Muscle of arm (tissue), 12 donors: ENCODE results near the gene SMTNL1. TPM values are rescaled to one million over a fixed set of nuclear protein-coding genes. Genes with fewer than 3 reads are reported as not detected.
"Not testable (repeated sequence)": the region's sequence is repeated elsewhere in the genome, so short reads cannot be mapped to it uniquely, and the experiment has no call there.

Experiments
- DNase-seq: peaks from one replicate; pipeline ENCODE4 v3.0.0-alpha.2; 2013
- polyA plus RNA-seq, 12 donors: library from polyadenylated mRNA; unstranded; fragments of 120-200 nt; gene quantifications; one replicate each; pipeline ENCODE4 v1.2.1, GENCODE V29; 2013; ENCODE audit not compliant: insufficient read length in 12 of 12

The SMTNL1 gene
- polyA plus RNA-seq, 12 donors = 63.6 to 366 (median 189) TPM

DNA sequence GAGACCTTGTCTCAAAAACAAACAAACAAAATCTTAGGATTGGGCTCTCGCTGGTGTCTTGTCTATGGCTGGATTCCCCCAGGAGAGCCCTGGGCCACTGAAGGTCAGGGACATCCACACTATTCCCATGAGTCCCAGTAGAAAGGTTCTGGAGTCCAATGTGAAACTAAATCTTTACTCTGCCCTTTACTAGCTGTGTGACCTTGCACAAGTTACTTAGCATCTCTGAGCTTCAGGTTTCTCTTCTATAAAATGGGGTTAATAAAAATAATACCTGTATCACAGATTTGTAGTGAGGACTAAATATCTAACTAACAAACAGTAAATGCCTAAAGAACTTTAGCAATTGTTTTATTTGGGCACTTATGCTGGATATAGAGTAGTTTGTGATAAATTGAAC lies 30.9 kb upstream of the SMTNL1 start:
- no peak for DNase-seq

DNA sequence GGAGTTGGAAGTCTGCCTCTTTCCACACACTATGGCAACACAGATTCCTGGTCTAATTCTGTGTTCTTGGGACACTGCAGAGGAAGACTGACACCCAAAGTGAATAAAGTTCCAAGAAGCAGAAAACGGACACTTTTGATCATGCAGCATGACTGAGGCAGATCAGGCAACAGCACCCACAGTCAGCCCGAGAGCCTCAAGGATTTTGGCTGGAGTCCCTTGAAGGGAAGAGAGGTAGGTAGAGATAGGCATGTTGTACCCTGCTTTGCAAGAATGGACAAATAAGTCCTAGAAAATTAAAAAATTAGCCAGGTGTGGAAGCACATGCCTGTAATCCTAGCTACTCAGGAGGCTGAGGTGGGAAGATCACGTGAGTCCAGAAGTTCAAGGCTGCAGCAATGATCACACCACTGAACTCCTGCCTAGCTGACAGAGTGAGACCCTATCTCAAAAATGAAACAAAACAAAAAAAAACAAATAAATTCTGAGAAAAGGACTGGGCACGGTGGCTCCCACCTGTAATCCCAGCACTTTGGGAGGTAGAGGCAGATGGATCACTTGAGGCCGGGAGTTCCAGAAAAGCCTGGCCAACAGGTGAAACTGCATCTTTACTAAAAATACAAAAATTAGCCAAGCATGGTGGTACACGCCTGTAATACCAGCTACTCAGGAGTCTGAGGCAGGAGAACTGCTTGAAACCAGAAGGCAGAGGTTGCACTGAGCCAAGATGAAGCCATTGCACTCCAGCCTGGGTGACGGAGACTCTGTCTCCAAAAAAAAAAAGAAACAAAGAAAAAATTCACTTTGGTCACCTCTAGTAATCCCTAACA lies 28.8 kb upstream of the SMTNL1 start:
- DNase-seq = no peak

DNA sequence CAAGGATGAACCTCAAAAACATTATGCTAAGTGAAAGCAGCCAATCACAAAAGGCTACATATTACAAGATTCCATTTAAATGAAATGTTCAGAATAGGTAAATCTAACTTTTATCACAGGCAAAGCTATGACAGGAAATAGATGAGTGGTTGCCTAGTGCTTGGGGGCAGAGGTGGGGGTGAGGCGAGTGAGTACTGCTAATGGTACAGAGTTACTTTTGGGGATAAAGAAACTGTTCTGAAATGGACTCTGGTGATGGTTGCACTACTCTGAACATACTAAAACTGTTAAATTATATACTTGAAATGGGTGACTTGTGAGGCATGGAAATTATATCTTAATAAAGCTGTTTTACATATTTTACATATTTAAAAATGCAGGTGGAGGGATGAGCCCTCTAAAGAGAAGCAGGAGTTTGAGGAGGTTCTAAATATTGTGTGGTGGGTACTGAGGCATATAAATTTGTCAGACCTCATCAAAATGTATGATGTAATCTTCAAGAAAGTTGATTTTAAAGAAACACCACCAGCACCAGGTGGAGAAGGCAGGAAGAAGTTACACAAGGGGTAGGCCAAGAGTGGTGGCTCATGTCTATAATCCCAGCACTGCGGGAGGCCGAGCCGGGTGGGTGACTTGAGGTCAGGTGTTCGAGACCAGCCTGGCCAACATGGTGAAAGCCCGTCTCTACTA lies 25.5 kb upstream of the SMTNL1 start:
- DNase-seq = no peak

DNA sequence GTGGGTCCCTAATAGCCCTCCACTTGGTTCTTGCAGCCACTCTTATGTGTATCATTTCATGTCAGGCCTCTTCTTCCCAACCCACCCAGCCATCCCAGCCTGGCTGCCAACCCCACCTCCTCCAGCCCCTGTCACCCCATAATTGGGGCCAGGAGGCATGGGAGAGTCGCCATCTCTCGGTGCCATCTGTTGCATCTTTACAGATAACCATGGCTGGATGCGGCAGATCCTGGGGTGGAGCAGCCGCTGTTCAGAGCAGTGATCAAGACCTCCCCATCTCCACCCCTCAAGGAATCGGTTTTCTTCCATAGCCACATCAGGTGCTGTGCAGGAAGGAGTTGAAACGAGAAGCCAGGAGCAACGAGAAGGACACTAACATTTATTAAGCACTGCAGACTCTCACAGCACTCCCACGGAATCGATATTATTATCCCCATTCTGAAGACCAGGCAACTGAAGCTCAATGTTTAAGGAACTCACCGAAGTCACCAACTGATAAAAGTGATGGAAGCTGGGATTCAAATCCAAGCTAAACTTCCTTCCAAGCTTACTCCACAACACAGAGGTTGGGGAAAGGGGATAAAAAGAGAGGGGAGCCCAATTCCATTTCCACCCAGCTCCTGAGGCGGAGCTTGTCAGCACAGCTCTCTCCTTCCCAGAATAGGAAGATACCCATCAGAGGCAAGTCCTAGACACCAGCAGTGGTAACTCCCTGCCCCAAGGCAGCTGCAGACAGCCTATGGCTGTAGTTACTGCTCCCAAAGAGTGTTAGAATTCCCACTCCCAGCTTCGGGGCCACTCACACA lies 24.5 kb upstream of the SMTNL1 start:
- DNase-seq = no peak

- no peak for DNase-seq
Observed at GRCh38 chr11:57513452-57513795, 24.0 kb upstream of the SMTNL1 start.

GRCh38 chr11:57513911-57514537 lies 23.4 kb upstream of the SMTNL1 start:
- no peak for DNase-seq

DNA sequence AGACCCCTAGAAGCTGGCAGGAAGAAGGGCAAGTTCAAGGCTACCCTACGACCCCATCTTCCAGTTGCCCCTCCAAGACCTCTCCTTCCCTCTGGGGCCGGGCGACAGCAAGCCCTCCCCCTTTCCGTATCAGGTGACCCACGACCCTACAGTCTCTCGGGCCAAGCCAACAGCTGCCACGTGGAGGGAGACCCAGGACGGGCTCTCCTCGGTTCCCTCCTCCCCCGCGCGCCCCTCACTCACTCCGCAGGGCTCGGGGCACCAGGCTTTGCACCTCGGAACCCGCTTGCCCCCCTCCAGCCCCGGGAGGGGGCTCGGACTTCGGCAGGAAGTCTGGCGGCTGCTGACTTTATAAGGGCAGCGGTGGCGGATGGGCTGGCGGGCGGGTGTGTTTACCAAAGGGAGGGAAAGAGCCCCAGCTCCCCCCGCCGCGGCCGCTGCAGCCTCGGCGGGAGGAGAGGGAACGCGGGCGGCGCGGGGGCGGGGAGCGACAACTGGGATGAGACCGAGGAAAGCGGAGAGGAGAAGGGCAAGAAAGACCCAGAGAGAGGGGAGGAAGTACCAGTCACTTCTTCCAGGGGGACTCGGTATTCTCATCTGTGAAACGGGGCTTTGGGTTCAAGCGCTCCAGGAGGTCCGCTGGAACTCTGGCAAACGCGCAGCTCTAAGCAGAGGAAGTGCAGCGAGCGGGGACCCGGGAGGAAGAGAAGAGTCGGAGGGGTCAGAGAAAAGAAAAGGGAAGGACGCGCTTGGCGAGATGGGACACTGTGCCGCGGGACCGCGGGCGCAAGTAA lies 22.7 kb upstream of the SMTNL1 start:
- no peak for DNase-seq

DNA sequence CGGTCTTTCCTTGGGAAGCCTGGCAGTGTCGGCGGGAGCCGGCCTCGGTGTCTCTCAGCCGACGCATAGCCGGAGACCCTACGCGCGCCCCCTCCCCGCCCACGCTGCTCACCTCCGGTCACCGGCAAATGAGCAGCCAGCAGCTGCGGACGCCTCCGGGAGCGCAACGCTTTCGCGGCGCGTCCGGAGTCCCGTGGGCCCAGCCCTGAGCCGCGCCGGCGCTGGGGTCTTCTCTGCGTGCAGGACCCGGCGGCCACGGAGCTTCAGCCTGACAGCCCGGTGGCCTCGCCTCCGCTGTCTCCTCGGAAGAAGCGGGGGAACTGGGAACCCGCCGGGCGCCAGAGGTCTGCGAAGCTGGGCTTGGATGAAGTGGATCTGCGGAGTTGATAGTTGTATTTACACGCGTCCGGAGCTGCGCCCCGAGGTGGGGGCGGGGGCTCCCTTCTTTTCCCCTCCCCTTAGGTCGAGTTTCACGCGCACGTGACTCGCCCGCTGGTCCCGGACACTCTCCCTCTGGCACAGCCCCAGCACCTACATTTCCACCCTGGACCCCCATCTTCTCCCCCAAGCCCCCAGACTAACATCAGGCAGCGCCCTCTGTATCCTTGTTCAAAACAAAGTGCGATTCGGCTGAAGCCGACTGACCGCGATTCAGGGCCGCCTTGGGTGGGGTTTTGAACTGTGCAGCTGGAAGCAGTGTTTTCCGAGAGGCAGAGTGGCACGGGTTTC lies 21.9 kb upstream of the SMTNL1 start, which contains the start of gene SLC43A1:
Gene SLC43A1, minus strand, starts transcription at position 371 of the 729 bp plus-strand sequence. CDS start 1,591 bp downstream, outside the sequence.
- DNase-seq = peak; percentile 59

- DNase-seq = no peak
Observed at GRCh38 chr11:57516061-57516443, 21.3 kb upstream of the SMTNL1 start.

GRCh38 chr11:57521116-57521515 lies 16.3 kb upstream of the SMTNL1 start:
- no peak for DNase-seq

DNA sequence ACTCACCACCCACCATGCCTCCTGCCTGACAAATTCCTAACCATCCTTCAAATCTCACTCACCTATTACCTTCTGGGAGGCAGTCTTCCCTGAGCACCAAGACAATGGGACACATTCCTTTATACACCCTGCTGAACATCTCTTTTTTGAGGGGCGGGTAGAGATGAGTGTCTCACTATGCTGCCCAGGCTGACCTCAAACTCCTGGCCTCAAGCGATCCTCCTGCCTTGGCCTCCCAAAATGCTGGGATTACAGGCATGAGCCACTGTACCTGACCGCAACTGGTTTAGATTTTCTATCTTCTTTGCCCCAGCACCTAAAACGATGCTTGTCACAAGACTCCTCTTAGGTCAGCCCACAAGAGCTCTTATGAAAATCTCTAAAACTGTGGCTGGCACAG lies 14.0 kb upstream of the SMTNL1 start:
- DNase-seq = no peak

- DNase-seq = peak; percentile 71
Observed at GRCh38 chr11:57527056-57527631, 10.3 kb upstream of the SMTNL1 start.

DNA sequence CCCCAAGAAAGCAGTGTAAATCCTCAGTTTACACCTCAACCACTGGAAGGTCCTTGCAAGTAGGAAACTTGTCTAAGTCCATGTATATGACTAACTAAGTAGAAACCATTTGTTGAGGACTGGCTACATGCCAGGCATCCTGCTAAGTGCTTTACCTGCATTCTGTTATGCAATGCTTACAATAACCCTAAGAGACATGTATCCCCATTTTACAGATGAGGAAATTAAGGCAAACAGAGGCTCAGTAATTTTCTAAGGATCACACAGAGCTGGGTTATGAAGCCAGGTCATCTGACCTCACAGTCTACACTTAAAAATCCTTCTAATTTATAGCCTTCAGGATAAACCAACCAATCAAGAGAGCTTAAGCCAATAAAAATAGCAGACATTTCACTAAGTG lies 8.4 kb upstream of the SMTNL1 start:
- DNase-seq = no peak

DNA sequence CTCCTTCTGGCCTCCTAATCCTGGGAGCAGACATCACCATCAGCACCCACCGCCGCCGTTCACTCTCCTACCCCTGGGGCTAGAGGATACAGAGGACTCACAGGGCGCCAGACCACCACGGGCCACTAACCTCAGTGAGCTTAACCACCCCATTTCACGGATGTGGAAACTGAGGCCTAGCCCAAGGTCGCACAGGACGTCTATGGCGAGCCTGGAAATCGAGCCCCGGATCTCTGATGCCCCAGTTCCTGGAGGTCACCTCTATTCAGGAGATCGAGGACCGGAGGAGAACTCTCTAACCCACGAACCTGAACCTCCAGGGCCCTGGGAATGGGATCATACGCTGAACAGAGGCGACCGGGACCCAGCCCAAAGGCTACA lies 7.2 kb upstream of the SMTNL1 start:
- no peak for DNase-seq

DNA sequence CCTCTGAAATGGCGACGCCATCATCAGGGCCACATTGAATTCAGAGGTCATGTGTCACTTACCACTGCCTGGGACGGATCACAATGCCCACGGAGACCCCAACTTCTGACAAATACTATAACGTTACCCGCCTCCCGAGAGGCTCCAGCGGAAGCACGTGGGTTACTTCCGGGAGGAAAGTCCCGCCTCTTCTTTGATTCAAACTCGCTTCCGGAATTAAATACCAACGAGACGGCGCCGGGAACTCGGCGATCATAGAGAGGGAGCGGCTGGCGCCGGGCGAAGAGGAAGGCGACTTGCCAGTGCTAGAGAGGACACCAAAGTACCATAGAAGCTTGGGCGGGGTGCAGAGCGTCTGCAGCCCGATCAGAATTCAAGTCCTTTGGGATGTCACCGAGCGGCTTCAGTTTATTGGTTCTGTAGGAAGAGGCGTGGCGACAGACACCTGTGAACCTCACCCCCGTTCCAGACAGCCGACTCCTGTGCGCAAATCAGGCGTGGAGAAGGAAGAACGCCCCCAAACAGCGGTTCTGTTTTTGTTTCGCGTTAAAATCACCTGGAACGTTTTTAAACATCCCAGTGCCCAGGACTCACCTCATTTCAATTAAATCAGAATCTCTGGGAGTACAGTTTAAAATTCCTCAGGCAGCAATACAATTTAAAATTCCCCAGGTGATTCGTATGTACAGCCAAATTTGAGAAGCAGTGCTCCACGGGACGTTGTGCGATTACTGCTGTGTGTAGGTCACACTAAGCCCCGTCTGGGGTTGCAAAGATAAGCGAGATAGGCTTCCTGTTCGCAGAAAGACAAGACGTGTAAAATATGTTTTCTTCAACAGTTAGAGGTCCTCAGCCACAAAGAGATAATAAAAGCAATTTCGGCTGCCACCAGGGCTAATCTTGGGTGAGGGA lies 6.5 kb upstream of the SMTNL1 start, which contains the start of gene TIMM10:
Gene TIMM10, minus strand, starts transcription at position 159 of the 912 bp plus-strand sequence. CDS start 565 bp downstream, outside the sequence.
- DNase-seq = peak; percentile 93

DNA sequence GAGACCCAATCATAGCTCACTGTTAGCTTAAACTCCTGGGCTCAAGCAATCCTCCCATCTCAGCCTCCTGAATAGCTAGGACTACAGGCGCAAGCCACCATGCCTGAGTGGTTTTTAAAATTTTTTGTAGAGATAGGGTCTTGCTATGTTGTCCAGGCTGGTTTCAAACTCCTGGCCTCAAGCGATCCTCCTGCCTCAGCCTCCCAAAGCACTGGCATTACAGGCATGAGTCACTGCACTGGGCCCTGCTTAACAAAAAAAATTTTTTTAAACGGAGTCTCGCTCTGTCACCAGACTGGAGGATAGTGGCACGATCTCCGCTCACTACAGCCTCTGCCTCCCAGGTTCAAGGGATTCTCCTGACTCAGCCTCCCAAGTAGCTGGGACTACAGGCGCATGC lies 2.9 kb upstream of the SMTNL1 start:
- not testable (repeated sequence) for DNase-seq

- DNase-seq = no peak
Observed at GRCh38 chr11:57539342-57539741, 1.9 kb downstream of the SMTNL1 start.

DNA sequence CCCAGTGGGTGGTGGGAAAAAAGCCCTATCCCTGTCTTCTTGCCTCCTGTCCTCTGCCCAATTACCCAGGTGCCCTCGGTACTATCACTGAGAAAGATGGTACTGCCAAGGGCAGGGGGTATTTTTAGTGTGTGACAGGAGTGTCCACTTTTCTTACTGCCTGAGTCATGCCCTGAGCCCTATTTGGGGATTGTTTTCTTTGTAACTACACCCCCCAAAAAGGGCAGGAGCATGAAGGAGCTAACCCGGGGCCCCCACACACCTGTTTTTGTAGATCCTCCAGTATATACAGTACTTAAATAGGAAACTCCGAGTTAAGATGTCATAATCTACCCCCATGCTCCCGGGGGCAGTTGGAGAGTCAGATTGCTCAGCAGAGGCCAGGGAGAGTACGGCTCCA lies 3.8 kb downstream of the SMTNL1 start:
- DNase-seq = no peak

GRCh38 chr11:57542582-57542981 lies 5.2 kb downstream of the SMTNL1 start:
- no peak for DNase-seq
